Measurements from ENCODE around the gene METTL1.

GRCh38 chr12:57752668-57753000 is 19.3 kb downstream of the METTL1 start:
- TF ChIP-seq POLR2A (IDR thresholded peaks at IDR 0.05) (no peak), CTCF (IDR thresholded peaks at IDR 0.05) (no peak)

All from heart left ventricle (tissue), 13 donors.